Measurements from ENCODE around the gene RING1.
A peak's percentile ranks its signal among the peaks of the same experiment; 100 is the strongest.

Gene RING1

GRCh38 chr6:33208091-33208967, at the start of gene RING1:
RING1 (plus strand) TSS chr6:33208500; CDS start chr6:33208823, 323 bp downstream.
- DNase-seq, result peak; percentile 73

GRCh38 chr6:33160096-33160495, 48.2 kb upstream of the RING1 start:
- DNase-seq, result no peak

- DNase-seq, result no peak
Observed at GRCh38 chr6:33160728-33161344, 47.5 kb upstream of the RING1 start.

GRCh38 chr6:33161354-33162331, 46.7 kb upstream of the RING1 start:
- DNase-seq, result peak; percentile 35

GRCh38 chr6:33163540-33163939, 44.8 kb upstream of the RING1 start:
- no peak for DNase-seq

- no peak for DNase-seq
Observed at GRCh38 chr6:33164176-33164575, 44.1 kb upstream of the RING1 start.

GRCh38 chr6:33164665-33165373, 43.5 kb upstream of the RING1 start:
- peak; percentile 4 for DNase-seq

GRCh38 chr6:33165581-33166258, 42.6 kb upstream of the RING1 start:
- no peak for DNase-seq

- DNase-seq, result no peak
Observed at GRCh38 chr6:33166363-33166762, 41.9 kb upstream of the RING1 start.

- no peak for DNase-seq
Observed at GRCh38 chr6:33166811-33167210, 41.5 kb upstream of the RING1 start.

- no peak for DNase-seq
Observed at GRCh38 chr6:33167374-33168283, 40.7 kb upstream of the RING1 start.

GRCh38 chr6:33168284-33168601, 40.1 kb upstream of the RING1 start:
- no peak for DNase-seq

- no peak for DNase-seq
Observed at GRCh38 chr6:33168639-33169038, 39.7 kb upstream of the RING1 start.

- no peak for DNase-seq
Observed at GRCh38 chr6:33169291-33170175, 38.8 kb upstream of the RING1 start.

- no peak for DNase-seq
Observed at GRCh38 chr6:33170176-33171015, 37.9 kb upstream of the RING1 start.

GRCh38 chr6:33171016-33171879, 37.1 kb upstream of the RING1 start:
- DNase-seq, result no peak

GRCh38 chr6:33171880-33172687, 36.2 kb upstream of the RING1 start:
- no peak for DNase-seq
